ENCODE results near the gene PDE5A.

PDE5A gene

GRCh38 chr4:119652998-119653397, 24.4 kb upstream of the PDE5A start:
- H3K27ac Mint-ChIP-seq, result no peak overlapping the region
- H3K9me3 Mint-ChIP-seq, result no peaks in the 10 kb centered on the region
- no peak overlapping the region for H3K4me3 Mint-ChIP-seq
- H3K4me1 Mint-ChIP-seq, result peaks cover 5% of the 10 kb centered on the region
- TF ChIP-seq CTCF (IDR thresholded peaks at IDR 0.05), result no peak
- DNase-seq, result no peak
- H3K36me3 Mint-ChIP-seq (ENCODE audit: low read depth), result no peaks in the 10 kb centered on the region
- H3K27me3 Mint-ChIP-seq (ENCODE audit: low read depth, poor library complexity), result no peaks in the 10 kb centered on the region

GRCh38 chr4:119648398-119648797, 19.8 kb upstream of the PDE5A start:
- Mint-ChIP-seq H3K9me3 (no peaks in the 10 kb centered on the region), H3K36me3 (ENCODE audit: low read depth) (no peaks in the 10 kb centered on the region), H3K27me3 (ENCODE audit: low read depth, poor library complexity) (no peaks in the 10 kb centered on the region), H3K27ac (no peak overlapping the region), H3K4me3 (no peak overlapping the region), H3K4me1 (peaks cover 5% of the 10 kb centered on the region)
- TF ChIP-seq CTCF (IDR thresholded peaks at IDR 0.05), result no peak
- DNase-seq, result no peak

GRCh38 chr4:119647558-119647957, 19.0 kb upstream of the PDE5A start:
- no peaks in the 10 kb centered on the region for H3K9me3 Mint-ChIP-seq
- TF ChIP-seq CTCF (IDR thresholded peaks at IDR 0.05), result no peak
- DNase-seq, result no peak
- H3K36me3 Mint-ChIP-seq (ENCODE audit: low read depth), result no peaks in the 10 kb centered on the region
- no peak overlapping the region for H3K4me3 Mint-ChIP-seq
- H3K27me3 Mint-ChIP-seq (ENCODE audit: low read depth, poor library complexity), result no peaks in the 10 kb centered on the region
- H3K4me1 Mint-ChIP-seq, result peaks cover 13% of the 10 kb centered on the region
- no peak overlapping the region for H3K27ac Mint-ChIP-seq

GRCh38 chr4:119646347-119647071, 17.9 kb upstream of the PDE5A start:
- no peak for DNase-seq
- Mint-ChIP-seq H3K4me1 (peaks cover 17% of the 10 kb centered on the region), H3K36me3 (ENCODE audit: low read depth) (no peaks in the 10 kb centered on the region), H3K9me3 (no peaks in the 10 kb centered on the region), H3K27me3 (ENCODE audit: low read depth, poor library complexity) (no peaks in the 10 kb centered on the region), H3K4me3 (no peak overlapping the region), H3K27ac (no peak overlapping the region)
- no peak for TF ChIP-seq CTCF (IDR thresholded peaks at IDR 0.05)

- TF ChIP-seq CTCF (IDR thresholded peaks at IDR 0.05), result no peak
- no peak overlapping the region for H3K4me3 Mint-ChIP-seq
- H3K36me3 Mint-ChIP-seq (ENCODE audit: low read depth), result no peaks in the 10 kb centered on the region
- peaks cover 17% of the 10 kb centered on the region for H3K4me1 Mint-ChIP-seq
- H3K27me3 Mint-ChIP-seq (ENCODE audit: low read depth, poor library complexity), result peaks cover 4% of the 10 kb centered on the region
- peak overlapping the region; percentile 42 for H3K27ac Mint-ChIP-seq
- no peak for DNase-seq
- no peaks in the 10 kb centered on the region for H3K9me3 Mint-ChIP-seq
These were observed 14.9 kb upstream of the PDE5A start for GRCh38 chr4:119643306-119644042.

Measured in nephron progenitor cell (in vitro differentiated cells).